Pancreas (tissue), 8 donors: ENCODE results near the gene SERPINB13. TPM values are rescaled to one million over a fixed set of nuclear protein-coding genes. Genes with fewer than 3 reads are reported as not detected.

Experiments used
- polyA plus RNA-seq, 2 donors: library from polyadenylated mRNA; stranded (reverse); fragments of 200-250 nt; gene quantifications; one replicate each; pipeline ENCODE4 v1.2.3, GENCODE V29; 2013
- total RNA-seq, 6 donors: library from RNA; stranded (reverse); fragmentation: NEBNext Ultra II Directional in 4 of 6; extraction: Animal tissue kit (Norgen Biotek cat#: 25700) in 4 of 6; gene quantifications; one replicate each; pipeline versions ENCODE4 v1.2.1 to v1.2.4, GENCODE V29; 2021 to 2023
- donor health status: healthy with polysubstance abuse.
- donor health status: DM: no; HTN: no; CAD: no; lungs with moderate emphysema.
- donor health status: DM: no; HTN: no; CAD: no.
- donor health status: Bipolar disorder and iron deficiency.
- donor health status: DM: yes; HTN: yes; CAD: no.
- donor health status: DM: no; HTN: no; CAD: no.
- donor health status: DM: no; HTN: no; CAD: no.
- donor health status: DM: yes; HTN: yes; CAD: no.

Gene SERPINB13
- total and polyA plus RNA-seq, 8 donors = not detected

Other genes with a start within 250 kb of the SERPINB13 start
- gene KDSR, start 220.1 kb upstream of the SERPINB13 start, total RNA-seq = 10 to 100 TPM; 18.0 to 37.2 (median 23.3) TPM
- 10 to 100 TPM in 1 of 2 donors, 1 to 10 TPM in 1; 4.8 to 12.4 TPM for gene KDSR, start 220.1 kb upstream of the SERPINB13 start, polyA plus RNA-seq
- 10 to 100 TPM; 19.0 to 37.2 (median 28.9) TPM for gene VPS4B, start 164.9 kb upstream of the SERPINB13 start, total RNA-seq
- 10 to 100 TPM in 1 of 2 donors, 1 to 10 TPM in 1; 4.8 to 12.1 TPM for gene VPS4B, start 164.9 kb upstream of the SERPINB13 start, polyA plus RNA-seq
- under 1 TPM in 1 of 6 donors, not detected in 5; 0.44 TPM for gene SERPINB5, start 110.4 kb upstream of the SERPINB13 start, total RNA-seq
- not detected for gene SERPINB5, start 110.4 kb upstream of the SERPINB13 start, polyA plus RNA-seq
- not detected for gene SERPINB12, start 45.0 kb upstream of the SERPINB13 start, total RNA-seq
- gene SERPINB12, start 45.0 kb upstream of the SERPINB13 start, polyA plus RNA-seq = not detected
- not detected for gene SERPINB4, start 56.9 kb downstream of the SERPINB13 start, total RNA-seq
- not detected for gene SERPINB4, start 56.9 kb downstream of the SERPINB13 start, polyA plus RNA-seq
- gene SERPINB3, start 74.5 kb downstream of the SERPINB13 start, total RNA-seq = not detected
- gene SERPINB3, start 74.5 kb downstream of the SERPINB13 start, polyA plus RNA-seq = under 1 TPM in 1 of 2 donors, not detected in 1; 0.07 TPM
- not detected for gene SERPINB11, start 115.6 kb downstream of the SERPINB13 start, total RNA-seq
- gene SERPINB11, start 115.6 kb downstream of the SERPINB13 start, polyA plus RNA-seq = not detected
- gene SERPINB7, start 188.1 kb downstream of the SERPINB13 start, total RNA-seq = not detected
- not detected for gene SERPINB7, start 188.1 kb downstream of the SERPINB13 start, polyA plus RNA-seq